IMR-90 (cell line): ENCODE results near the gene DBN1.

Experiments used
- CHD1 ChIP-seq: IDR thresholded peaks from 2 replicates; pipeline ENCODE4 v1.6.1; 2012; ENCODE audit warnings: low read depth, low read length, improper control_type of control experiment
- TF ChIP-seq, protein P1 (sequence below): conservative IDR thresholded peaks from 2 replicates; pipeline ENCODE4 v1.5.1; 2012; ENCODE audit warnings: mild to moderate bottlenecking, low read depth, low read length, improper control_type of control experiment

- TF ChIP-seq, protein P1, sequence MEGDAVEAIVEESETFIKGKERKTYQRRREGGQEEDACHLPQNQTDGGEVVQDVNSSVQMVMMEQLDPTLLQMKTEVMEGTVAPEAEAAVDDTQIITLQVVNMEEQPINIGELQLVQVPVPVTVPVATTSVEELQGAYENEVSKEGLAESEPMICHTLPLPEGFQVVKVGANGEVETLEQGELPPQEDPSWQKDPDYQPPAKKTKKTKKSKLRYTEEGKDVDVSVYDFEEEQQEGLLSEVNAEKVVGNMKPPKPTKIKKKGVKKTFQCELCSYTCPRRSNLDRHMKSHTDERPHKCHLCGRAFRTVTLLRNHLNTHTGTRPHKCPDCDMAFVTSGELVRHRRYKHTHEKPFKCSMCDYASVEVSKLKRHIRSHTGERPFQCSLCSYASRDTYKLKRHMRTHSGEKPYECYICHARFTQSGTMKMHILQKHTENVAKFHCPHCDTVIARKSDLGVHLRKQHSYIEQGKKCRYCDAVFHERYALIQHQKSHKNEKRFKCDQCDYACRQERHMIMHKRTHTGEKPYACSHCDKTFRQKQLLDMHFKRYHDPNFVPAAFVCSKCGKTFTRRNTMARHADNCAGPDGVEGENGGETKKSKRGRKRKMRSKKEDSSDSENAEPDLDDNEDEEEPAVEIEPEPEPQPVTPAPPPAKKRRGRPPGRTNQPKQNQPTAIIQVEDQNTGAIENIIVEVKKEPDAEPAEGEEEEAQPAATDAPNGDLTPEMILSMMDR, result no peak
- TF ChIP-seq CHD1, result no peak
These were observed at the start of gene DBN1 for GRCh38 chr5:177473443-177474001.
